Gastrocnemius medialis (tissue), 4 donors: ENCODE measurements around the gene MX2.
A peak's percentile ranks its signal among the peaks of the same experiment; 100 is the strongest.

ENCODE experiments used
- POLR2A ChIP-seq, 2 donors: fragments of 450-650 bp; IDR thresholded peaks; one replicate each; pipeline ENCODE4 v1.6.1; 2017; ENCODE audit warnings: antibody characterized with exemption in 2 of 2, mild to moderate bottlenecking in 2 of 2, moderate library complexity in 2 of 2
- TF ChIP-seq, protein P1 (sequence below), 5 experiments: fragments of 450-650 bp in 3 of 5; fragments of 200-600 bp in 2 of 5; sonication (generic) in 2 of 5; IDR thresholded peaks in 4 of 5; conservative IDR thresholded peaks in 1 of 5; 1 replicate in 4 of 5; 2 replicates in 1 of 5; pipeline ENCODE4 v1.5.1; 2016 to 2019; ENCODE audit warnings: antibody characterized with exemption in 5 of 5, mild to moderate bottlenecking in 3 of 5, moderate library complexity in 3 of 5

GRCh38 chr21:41362605-41363369 is 960 bp downstream of the MX2 start:
- TF ChIP-seq POLR2A (IDR thresholded peaks at IDR 0.05), result peak in 1 of 2 donors; percentile 4
- TF ChIP-seq, protein P1, sequence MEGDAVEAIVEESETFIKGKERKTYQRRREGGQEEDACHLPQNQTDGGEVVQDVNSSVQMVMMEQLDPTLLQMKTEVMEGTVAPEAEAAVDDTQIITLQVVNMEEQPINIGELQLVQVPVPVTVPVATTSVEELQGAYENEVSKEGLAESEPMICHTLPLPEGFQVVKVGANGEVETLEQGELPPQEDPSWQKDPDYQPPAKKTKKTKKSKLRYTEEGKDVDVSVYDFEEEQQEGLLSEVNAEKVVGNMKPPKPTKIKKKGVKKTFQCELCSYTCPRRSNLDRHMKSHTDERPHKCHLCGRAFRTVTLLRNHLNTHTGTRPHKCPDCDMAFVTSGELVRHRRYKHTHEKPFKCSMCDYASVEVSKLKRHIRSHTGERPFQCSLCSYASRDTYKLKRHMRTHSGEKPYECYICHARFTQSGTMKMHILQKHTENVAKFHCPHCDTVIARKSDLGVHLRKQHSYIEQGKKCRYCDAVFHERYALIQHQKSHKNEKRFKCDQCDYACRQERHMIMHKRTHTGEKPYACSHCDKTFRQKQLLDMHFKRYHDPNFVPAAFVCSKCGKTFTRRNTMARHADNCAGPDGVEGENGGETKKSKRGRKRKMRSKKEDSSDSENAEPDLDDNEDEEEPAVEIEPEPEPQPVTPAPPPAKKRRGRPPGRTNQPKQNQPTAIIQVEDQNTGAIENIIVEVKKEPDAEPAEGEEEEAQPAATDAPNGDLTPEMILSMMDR (IDR thresholded peaks at IDR 0.05 in 4 of 5, conservative IDR thresholded peaks at IDR 0.05 in 1 of 5), result no peak
